Central memory CD4-positive, alpha-beta T cell (primary cell): Measurements from ENCODE around the gene NDUFA6.
A peak's percentile ranks its signal among the peaks of the same experiment; 100 is the strongest.
"Not testable (repeated sequence)": the region's sequence is repeated elsewhere in the genome, so short reads cannot be mapped to it uniquely, and the experiment has no call there.

Experiments used
- DNase-seq: peaks from one replicate; pipeline ENCODE4 v3.0.0; 2022

NDUFA6 gene

GRCh38 chr22:42111798-42112197 lies 21.2 kb upstream of the NDUFA6 start:
- no peak for DNase-seq

- DNase-seq, result no peak
These were observed 18.3 kb upstream of the NDUFA6 start for GRCh38 chr22:42108848-42109247.

GRCh38 chr22:42104332-42104860 lies 13.8 kb upstream of the NDUFA6 start:
- not testable (repeated sequence) for DNase-seq

GRCh38 chr22:42101199-42101598 lies 10.6 kb upstream of the NDUFA6 start:
- no peak for DNase-seq

- no peak for DNase-seq
These were observed 847 bp upstream of the NDUFA6 start for GRCh38 chr22:42091455-42091782.

- no peak for DNase-seq
These were observed 4.5 kb downstream of the NDUFA6 start for GRCh38 chr22:42086051-42086450.

GRCh38 chr22:42084874-42085273 lies 5.7 kb downstream of the NDUFA6 start:
- no peak for DNase-seq

GRCh38 chr22:42083119-42083518 lies 7.5 kb downstream of the NDUFA6 start:
- DNase-seq, result no peak

- no peak for DNase-seq
These were observed 10.3 kb downstream of the NDUFA6 start for GRCh38 chr22:42080287-42080686.

- peak; percentile 99 for DNase-seq
These were observed 11.0 kb downstream of the NDUFA6 start, which contains the start of gene SMDT1 for GRCh38 chr22:42079319-42080251. Gene SMDT1, plus strand, starts transcription at chr22:42079700. Its CDS starts 69 bp downstream, at chr22:42079769.

- DNase-seq, result no peak
These were observed 11.9 kb downstream of the NDUFA6 start for GRCh38 chr22:42078469-42079318.

GRCh38 chr22:42077486-42078125 lies 13.0 kb downstream of the NDUFA6 start:
- DNase-seq, result no peak

- DNase-seq, result no peak
These were observed 13.6 kb downstream of the NDUFA6 start for GRCh38 chr22:42076764-42077485.

- no peak for DNase-seq
These were observed 15.5 kb downstream of the NDUFA6 start for GRCh38 chr22:42074846-42075676.

GRCh38 chr22:42074132-42074811 lies 16.3 kb downstream of the NDUFA6 start, which contains the start of gene PHETA2:
Gene PHETA2, plus strand, starts transcription at chr22:42074248. Its CDS starts 3,046 bp downstream, at chr22:42077294.
- peak; percentile 49 for DNase-seq

GRCh38 chr22:42073621-42074041 lies 16.9 kb downstream of the NDUFA6 start:
- DNase-seq, result no peak

GRCh38 chr22:42072606-42073330 lies 17.8 kb downstream of the NDUFA6 start:
- DNase-seq, result no peak

- DNase-seq, result not testable (repeated sequence)
These were observed 19.1 kb downstream of the NDUFA6 start for GRCh38 chr22:42071508-42071907.
